Ovary (tissue), 3 donors: ENCODE measurements around the gene CALR.

Experiments used
- EP300 ChIP-seq: sonication (generic); formaldehyde crosslinking; IDR thresholded peaks from one replicate; pipeline ENCODE4 v1.6.1; 2017; ENCODE audit warnings: antibody characterized with exemption
- POLR2A ChIP-seq: fragments of 450-650 bp; IDR thresholded peaks from one replicate; pipeline ENCODE4 v1.6.1; 2017; ENCODE audit warnings: antibody characterized with exemption, mild to moderate bottlenecking, moderate library complexity
- TF ChIP-seq, protein P1 (sequence below), 3 donors: fragments of 450-650 bp in 2 of 3; fragments of 200-600 bp in 1 of 3; IDR thresholded peaks; one replicate each; pipeline versions ENCODE4 v1.5.1 to v1.8.0; 2016 to 2022; ENCODE audit warnings: antibody characterized with exemption in 3 of 3, mild to moderate bottlenecking in 1 of 3
- donor health status: DM: no; HTN: no; CAD: no.

GRCh38 chr19:12946731-12947496 lies 8.5 kb downstream of the CALR start:
- TF ChIP-seq, protein P1, sequence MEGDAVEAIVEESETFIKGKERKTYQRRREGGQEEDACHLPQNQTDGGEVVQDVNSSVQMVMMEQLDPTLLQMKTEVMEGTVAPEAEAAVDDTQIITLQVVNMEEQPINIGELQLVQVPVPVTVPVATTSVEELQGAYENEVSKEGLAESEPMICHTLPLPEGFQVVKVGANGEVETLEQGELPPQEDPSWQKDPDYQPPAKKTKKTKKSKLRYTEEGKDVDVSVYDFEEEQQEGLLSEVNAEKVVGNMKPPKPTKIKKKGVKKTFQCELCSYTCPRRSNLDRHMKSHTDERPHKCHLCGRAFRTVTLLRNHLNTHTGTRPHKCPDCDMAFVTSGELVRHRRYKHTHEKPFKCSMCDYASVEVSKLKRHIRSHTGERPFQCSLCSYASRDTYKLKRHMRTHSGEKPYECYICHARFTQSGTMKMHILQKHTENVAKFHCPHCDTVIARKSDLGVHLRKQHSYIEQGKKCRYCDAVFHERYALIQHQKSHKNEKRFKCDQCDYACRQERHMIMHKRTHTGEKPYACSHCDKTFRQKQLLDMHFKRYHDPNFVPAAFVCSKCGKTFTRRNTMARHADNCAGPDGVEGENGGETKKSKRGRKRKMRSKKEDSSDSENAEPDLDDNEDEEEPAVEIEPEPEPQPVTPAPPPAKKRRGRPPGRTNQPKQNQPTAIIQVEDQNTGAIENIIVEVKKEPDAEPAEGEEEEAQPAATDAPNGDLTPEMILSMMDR (IDR thresholded peaks at IDR 0.05): no peak
- no peak for TF ChIP-seq POLR2A
- TF ChIP-seq EP300: no peak
